Measurements from ENCODE around the gene UBASH3B.
"Not testable (repeated sequence)": the region's sequence is repeated elsewhere in the genome, so short reads cannot be mapped to it uniquely, and the experiment has no call there.

Gene UBASH3B

DNA sequence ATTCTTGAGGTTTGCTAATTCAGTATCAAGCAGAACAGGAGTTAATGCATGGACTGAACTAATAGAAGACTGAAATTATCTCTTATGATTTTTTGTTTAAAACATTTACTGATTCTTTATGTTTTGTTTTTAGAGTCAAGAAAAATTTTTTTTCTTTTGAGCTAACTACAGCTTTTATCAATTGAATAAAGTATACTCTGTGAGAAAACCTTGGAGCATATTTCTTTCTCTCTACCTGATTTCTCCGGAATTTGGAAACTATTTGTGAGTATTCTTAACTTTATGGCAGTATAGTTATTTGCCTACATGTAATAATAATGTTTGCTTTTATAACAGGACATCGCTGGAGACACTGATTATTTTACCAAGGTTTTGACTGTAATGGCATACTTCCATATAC is 164.6 kb downstream of the UBASH3B start:
- no peak for DNase-seq

DNA sequence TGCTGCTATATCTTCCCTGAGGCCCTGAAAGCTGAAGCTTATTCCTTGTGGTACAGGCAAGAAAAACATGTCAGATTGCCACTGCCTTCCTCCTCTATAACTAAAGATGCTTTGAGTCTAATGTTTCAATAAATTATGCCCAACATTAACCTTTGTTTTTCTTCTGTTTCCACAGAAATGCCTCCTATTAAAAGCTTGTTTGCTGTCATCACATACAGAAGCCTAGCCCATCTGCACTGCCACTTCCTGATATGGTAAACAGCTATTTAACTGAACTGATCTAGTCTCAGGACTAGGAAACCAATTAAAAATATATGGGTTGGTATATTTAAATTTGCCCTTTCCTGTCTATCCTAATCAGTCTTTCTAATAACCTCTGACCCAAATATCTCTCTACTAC is 165.6 kb downstream of the UBASH3B start:
- DNase-seq, result no peak

- DNase-seq, result no peak
Measured at GRCh38 chr11:122822241-122822640, 166.7 kb downstream of the UBASH3B start.

GRCh38 chr11:122823564-122823963 is 168.0 kb downstream of the UBASH3B start:
- DNase-seq, result no peak

DNA sequence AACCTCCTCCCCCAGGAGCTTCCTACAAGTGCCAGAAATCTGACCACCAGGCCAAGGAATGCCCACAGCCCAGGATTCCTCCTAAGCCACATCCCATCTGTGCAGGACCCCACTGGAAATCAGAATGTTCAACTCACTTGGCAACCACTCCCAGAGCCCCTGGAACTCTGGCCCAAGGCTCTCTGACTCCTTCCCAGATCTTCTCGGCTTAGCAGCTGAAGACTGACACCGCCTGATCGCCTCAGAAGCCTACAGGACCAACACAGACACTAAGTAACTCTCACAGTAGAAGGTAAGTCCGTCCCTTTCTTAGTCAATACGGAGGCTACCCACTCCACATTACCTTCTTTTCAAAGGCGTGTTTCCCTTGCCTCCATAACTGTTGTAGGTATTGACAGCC is 173.8 kb downstream of the UBASH3B start:
- not testable (repeated sequence) for DNase-seq

DNA sequence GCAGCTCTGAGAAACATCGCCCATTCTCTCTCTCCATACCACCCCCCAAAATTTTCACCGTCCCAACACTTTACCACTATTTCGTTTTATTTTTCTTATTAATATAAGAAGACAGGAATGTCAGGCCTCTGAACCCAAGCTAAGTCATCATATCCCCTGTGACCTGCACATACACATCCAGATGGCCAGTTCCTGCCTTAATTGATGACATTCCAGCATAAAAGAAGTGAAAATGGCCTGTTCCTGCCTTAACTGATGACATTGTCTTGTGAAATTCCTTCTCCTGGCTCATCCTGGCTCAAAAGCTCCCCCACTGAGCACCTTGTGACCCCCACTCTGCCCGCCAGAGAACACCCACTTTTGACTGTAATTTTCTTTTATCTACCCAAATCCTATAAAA is 176.8 kb downstream of the UBASH3B start:
- DNase-seq, result not testable (repeated sequence)

DNA sequence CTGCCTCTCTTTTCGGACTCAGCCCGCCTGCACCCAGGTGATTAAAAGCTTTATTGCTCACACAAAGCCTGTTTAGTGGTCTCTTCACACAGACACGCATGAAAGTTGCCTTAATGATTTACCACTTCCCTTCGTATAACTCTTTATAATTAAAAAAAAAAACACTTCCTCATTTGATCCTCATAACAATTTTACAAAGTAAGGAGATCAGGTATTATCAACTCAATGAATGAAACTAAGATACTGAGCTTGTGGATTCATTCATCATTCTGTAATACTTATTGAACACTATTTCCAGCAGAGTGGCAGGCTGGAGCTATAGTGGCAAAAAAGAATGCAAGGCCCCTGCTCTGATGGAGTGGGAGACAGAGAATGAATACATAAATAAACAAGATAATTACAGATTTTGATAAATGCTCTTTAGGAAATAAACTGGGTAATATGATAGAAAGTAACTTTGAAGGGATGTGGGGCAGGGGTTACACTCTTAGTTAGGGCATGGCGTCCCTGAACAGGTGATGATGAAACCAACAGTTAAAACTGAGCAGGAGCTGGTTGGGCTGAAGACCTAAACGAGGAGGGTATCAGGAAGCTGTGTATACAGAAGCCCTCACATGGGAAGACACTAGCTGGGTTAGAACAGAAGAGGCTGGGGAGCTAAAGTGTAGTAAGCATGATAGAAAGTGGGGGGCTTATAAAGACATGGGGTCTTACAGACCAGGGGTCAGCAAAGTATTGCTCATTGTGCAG is 177.4 kb downstream of the UBASH3B start:
- DNase-seq, result no peak

DNA sequence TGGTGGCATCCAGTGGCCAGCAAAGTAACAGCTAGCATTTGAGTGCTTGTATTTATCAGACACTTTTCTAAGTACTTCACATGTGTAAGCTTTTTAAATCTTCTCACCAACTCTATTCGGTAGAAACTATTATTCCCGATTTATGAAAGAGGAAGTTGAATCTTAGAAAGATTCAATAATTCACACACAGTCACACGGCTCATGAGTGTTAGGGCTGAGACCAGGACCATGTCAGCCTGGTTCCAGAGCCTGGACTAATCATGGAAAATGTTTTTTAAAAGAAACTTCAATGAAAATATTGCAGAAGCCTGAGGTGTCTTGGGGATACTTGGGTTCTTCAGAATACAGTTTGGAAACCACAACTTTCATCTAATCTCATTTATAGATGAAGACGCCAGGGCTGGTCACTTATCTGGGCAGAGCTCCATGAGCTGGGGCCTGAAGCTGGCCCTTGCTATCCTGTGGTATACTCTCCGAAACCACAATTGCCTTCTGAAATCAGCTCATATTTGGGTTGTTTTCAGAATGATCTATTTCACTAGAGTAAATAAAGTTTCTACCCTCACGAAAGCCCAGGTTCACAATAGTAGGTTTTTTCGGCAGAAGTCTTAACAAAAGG is 178.4 kb downstream of the UBASH3B start:
- no peak for DNase-seq

DNA sequence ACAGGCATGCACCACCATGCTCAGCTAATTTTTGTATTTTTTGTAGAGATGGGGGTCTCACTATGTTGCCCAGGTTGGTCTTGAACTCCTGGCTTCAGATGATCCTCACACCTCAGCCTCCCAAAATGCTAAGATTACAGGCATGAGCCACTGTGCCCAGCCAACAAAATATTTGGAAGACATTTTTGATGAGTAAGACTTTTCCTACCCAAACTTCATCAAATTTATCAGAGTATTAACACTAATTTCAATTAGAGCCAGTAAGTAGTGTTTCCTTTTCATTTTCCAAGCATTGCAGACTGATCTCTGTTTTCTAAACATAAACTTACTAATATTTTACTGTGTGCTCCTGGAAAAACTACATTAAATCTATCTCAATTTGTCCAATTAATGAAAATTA is 181.4 kb downstream of the UBASH3B start:
- DNase-seq, result no peak

- DNase-seq, result no peak
Measured at GRCh38 chr11:122837528-122838346, 182.2 kb downstream of the UBASH3B start.

DNA sequence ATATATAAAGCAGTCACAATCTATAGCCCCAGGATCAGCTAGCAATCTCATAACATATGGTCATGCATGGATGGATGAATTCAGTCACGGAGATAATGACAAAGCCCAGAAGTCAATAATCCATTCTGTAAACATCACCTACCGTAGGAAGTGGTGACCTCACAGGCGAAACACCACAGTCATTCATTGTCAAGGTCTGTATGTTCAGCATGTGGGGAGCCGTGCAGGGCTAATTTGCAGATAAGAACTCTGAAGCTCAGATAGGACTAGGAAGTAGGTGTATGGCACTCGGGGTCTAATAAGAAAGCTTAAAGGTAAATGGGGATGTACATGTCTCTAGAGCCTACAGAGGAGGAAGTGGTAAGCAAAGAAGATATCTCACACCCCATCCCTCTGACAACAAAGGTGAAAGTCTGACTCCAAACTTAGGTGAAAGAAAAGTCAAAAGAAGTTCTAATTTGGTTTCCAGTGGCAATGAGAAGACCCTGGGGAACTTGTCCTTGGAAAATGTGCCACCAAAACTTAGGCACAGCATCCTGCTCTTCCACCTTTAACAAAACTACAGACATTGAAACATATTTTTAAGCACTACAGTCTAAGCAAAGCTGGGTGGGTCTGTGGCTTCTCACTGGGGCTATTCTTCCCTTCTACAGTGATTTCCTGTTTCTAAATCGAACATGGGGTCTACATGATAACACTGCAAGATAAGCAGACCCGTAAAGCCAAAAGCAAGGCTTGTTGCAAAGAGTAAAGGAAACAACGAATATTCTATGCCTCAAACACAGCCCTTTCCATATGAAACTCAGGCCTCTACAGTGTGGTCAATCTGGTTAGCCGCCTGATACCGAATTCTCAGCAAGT is 188.0 kb downstream of the UBASH3B start:
- DNase-seq, result no peak

DNA sequence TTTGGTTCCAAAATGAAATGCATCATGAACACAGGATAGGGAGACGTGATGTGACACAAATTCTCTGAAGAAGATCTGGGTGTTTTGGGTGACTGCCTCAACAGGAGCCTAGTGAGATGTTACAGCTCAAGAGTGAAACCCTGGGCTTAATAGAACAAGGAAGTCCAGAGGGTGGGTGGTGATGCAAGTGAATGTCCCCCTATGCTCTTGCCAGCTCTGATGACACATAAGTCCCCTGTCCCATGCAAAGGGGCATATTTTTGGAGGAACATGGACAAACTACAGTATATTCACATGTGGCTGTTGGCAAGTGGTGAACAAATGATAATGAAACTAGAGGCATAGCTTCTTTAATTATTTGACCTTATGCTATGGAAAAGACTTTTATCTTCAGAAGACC is 191.9 kb downstream of the UBASH3B start:
- DNase-seq, result no peak

DNA sequence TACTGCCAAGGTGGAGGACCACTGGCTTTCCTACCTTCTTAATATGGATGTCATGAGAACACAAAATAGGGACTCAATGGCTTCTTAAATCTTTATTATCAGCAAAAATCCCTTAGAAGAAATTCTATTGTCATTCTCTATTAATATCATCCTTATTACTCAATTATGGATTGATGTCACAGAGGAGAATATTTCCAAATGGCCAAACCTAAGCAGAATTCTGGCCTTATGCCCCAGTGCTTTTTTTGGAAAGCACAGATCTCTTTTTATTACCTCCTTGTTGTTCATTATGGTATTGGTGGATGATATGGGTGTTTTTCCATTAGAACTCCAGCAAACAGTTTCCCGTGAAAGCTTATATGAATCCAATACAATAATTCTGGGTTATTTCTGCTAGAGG is 192.7 kb downstream of the UBASH3B start:
- no peak for DNase-seq

GRCh38 chr11:122850076-122850631 is 194.6 kb downstream of the UBASH3B start:
- DNase-seq, result no peak

- no peak for DNase-seq
Measured at GRCh38 chr11:122851366-122851966, 195.9 kb downstream of the UBASH3B start.

DNA sequence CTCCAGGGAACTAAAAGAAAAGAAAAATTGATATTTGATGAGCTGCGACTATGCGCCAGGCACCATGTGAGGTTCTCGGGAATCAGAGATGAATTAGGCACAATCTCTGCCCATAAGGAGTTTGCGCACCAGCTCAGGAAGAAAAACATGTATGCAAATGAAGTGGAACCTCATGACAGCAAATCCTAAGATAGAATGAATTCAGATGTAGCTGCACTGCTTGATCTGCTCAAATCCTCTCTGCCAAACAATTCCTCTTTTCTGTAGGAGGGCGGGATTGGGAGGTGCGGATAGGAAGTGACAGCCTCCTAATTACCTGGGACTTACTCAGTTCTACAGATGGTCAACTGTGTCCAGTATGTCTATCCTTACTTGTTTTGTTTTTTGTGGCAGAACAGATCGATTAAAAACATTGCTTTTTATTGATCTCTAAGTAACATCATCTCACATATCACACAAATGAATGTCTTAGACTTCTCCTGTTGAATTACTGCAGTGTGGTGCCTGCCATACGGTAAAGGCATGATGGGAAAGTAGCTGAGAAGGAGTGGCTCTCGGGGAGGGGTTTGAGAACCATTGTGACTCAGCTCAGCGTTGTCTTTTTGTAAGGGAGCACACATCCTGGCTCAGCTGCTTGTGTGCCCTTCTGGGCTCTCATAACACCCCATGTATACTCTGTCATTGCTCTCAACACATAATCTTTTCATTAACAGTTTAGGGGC is 196.7 kb downstream of the UBASH3B start:
- DNase-seq, result no peak

- DNase-seq, result no peak
Measured at GRCh38 chr11:122852796-122853160, 197.3 kb downstream of the UBASH3B start.

GRCh38 chr11:122853261-122853660 is 197.7 kb downstream of the UBASH3B start:
- no peak for DNase-seq

- peak; percentile 44 to 47 for DNase-seq
Measured at GRCh38 chr11:122853971-122854446, 198.5 kb downstream of the UBASH3B start.

GRCh38 chr11:122861631-122862030 is 206.1 kb downstream of the UBASH3B start:
- DNase-seq, result no peak

DNA sequence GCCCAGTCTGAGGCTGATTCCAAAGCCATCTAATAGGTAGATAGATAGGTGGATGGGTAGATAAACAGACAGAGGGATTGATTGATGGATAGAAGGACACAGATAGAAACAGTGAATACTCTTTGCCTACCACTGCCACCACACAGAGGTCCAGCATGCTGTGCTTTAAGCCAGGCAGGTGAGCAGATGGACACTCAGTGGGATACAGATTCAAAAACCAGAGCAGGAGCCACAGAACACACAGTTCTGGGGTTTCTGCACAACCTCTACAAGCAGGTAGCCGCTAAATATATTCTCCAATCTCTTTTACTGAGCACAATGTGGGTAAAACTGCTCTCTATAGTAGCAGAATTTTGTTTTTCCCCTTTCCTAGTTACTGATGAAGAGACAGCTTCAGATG is 206.6 kb downstream of the UBASH3B start:
- no peak for DNase-seq
